Measurements from ENCODE around the gene WDR64. TPM values are rescaled to one million over a fixed set of nuclear protein-coding genes. Genes with fewer than 3 reads are reported as not detected.
A peak's percentile ranks its signal among the peaks of the same experiment; 100 is the strongest.

Gene WDR64
- total RNA-seq, 6 donors from 2014 or later = 0.20 TPM; not detected in 5

DNA sequence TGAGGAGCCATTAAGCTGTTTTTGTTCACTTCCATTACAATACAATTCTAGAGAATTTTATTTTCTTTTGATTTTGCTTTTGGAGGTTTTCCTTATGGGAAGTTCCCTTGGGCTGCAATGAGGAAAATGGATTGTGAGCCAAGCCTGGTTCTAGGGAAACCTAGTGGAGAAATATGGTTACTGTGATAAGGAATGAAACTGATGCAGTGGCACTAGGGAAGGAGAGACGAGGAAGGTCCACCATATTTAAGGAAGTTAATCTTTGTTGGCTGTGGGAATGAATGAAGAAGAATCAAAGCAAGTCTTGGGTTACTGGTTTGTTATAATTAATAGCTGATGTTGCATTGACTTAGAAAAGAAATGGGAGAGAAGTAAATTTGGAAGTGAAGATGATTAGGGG is 40.3 kb upstream of the WDR64 start:
- no peaks in the 10 kb centered on the region for H3K36me3 ChIP-seq
- H3K4me3 ChIP-seq = no peak overlapping the region
- ATAC-seq (ENCODE audit: low FRiP score in 2 of 2) = peak in 1 of 2 donors; percentile 25
- DNase-seq = no peak
- no peaks in the 10 kb centered on the region for H3K9me3 ChIP-seq
- WGBS, 2 donors = 78 to 81% methylated on average over 1 of the region's 1 CpG
- TF ChIP-seq POLR2A (IDR thresholded peaks at IDR 0.05) = no peak
- TF ChIP-seq EP300 (IDR thresholded peaks at IDR 0.05) = no peak
- TF ChIP-seq POLR2AphosphoS5 (IDR thresholded peaks at IDR 0.05) = no peak
- TF ChIP-seq, protein P1, sequence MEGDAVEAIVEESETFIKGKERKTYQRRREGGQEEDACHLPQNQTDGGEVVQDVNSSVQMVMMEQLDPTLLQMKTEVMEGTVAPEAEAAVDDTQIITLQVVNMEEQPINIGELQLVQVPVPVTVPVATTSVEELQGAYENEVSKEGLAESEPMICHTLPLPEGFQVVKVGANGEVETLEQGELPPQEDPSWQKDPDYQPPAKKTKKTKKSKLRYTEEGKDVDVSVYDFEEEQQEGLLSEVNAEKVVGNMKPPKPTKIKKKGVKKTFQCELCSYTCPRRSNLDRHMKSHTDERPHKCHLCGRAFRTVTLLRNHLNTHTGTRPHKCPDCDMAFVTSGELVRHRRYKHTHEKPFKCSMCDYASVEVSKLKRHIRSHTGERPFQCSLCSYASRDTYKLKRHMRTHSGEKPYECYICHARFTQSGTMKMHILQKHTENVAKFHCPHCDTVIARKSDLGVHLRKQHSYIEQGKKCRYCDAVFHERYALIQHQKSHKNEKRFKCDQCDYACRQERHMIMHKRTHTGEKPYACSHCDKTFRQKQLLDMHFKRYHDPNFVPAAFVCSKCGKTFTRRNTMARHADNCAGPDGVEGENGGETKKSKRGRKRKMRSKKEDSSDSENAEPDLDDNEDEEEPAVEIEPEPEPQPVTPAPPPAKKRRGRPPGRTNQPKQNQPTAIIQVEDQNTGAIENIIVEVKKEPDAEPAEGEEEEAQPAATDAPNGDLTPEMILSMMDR (IDR thresholded peaks at IDR 0.05) = no peak
- peak overlapping the region in 1 of 4 donors; percentile 13 for H3K27ac ChIP-seq
- peaks cover 13 to 21% (median 19%) of the 10 kb centered on the region in 4 donors for H3K4me1 ChIP-seq
- no peaks in the 10 kb centered on the region for H3K27me3 ChIP-seq

DNA sequence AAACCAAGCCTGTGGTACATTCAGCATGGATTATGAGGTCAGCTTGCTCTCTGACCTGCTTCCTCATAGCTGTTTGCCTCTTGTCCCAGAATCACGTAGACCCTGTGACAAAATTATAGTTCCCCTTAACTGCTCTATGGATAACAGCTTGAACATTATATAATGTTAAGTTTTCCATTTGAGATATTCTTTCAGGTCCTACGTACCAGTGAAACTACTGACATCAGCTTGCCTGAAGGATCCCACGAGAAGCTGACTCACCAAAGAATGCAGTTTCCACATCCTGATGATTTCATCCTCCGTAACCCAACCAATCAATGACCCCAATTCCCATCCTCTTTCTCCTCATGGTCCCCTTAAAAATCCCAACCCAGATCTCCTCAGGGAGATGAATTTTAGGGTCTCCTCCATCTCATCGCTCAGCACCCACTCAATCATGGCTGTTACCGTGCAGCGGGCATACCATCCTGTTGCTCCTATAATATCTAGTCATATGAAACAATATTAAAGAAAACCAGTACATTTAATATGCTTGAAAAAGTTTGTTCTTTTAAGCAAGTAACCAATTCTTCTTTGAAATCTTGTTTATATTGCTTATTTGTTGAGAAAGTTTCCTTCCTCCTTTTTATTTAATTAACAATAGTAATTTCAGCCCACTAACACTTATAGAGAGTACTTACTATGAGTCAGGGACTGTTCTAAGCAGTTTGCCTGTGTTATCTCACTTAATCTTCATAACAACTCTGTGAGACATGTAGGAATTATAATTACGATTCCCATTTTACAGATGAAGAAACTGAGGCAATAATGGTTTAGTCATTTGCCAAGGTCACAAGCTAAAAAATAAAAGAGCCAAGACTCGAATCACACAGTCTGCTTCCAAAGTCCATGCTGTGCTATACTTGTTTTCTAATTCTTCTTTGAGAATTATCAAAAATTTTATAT is 39.3 kb upstream of the WDR64 start:
- TF ChIP-seq, protein P1 (IDR thresholded peaks at IDR 0.05) = no peak
- TF ChIP-seq POLR2AphosphoS5 (IDR thresholded peaks at IDR 0.05) (no peak), EP300 (IDR thresholded peaks at IDR 0.05) (peak in 2 of 4 donors; percentile 5 to 86), POLR2A (IDR thresholded peaks at IDR 0.05) (no peak)
- no peak overlapping the region for H3K4me3 ChIP-seq
- peak in 1 of 2 donors; percentile 25 for DNase-seq
- no peaks in the 10 kb centered on the region for H3K36me3 ChIP-seq
- peak in 1 of 2 donors; percentile 68 for ATAC-seq (ENCODE audit: low FRiP score in 2 of 2)
- no peaks in the 10 kb centered on the region for H3K27me3 ChIP-seq
- H3K27ac ChIP-seq = peak overlapping the region in 2 of 4 donors; percentile 13 to 26
- H3K9me3 ChIP-seq = no peaks in the 10 kb centered on the region
- peaks cover 13 to 21% (median 19%) of the 10 kb centered on the region in 4 donors for H3K4me1 ChIP-seq
- WGBS, 2 donors = 80 to 87% methylated on average over 9 of the region's 9 CpGs

GRCh38 chr1:241614144-241614543 is 37.9 kb upstream of the WDR64 start:
- 91 to 94% methylated on average over 4 of the region's 4 CpGs for WGBS, 2 donors
- no peak overlapping the region for H3K27ac ChIP-seq
- no peaks in the 10 kb centered on the region for H3K27me3 ChIP-seq
- no peak for ATAC-seq (ENCODE audit: low FRiP score in 2 of 2)
- peaks cover 13 to 21% (median 19%) of the 10 kb centered on the region in 4 donors for H3K4me1 ChIP-seq
- TF ChIP-seq EP300 (IDR thresholded peaks at IDR 0.05) = no peak
- no peak for TF ChIP-seq POLR2AphosphoS5 (IDR thresholded peaks at IDR 0.05)
- TF ChIP-seq POLR2A (IDR thresholded peaks at IDR 0.05) = no peak
- TF ChIP-seq, protein P1 (IDR thresholded peaks at IDR 0.05) = no peak
- DNase-seq = no peak
- no peak overlapping the region for H3K4me3 ChIP-seq
- H3K36me3 ChIP-seq = no peaks in the 10 kb centered on the region
- no peaks in the 10 kb centered on the region for H3K9me3 ChIP-seq

- Histone ChIP-seq H3K9me3 (no peaks in the 10 kb centered on the region), H3K27me3 (no peaks in the 10 kb centered on the region), H3K27ac (no peak overlapping the region), H3K4me3 (no peak overlapping the region), H3K4me1 (peaks cover 13 to 21% (median 19%) of the 10 kb centered on the region in 4 donors), H3K36me3 (no peaks in the 10 kb centered on the region)
- ATAC-seq (ENCODE audit: low FRiP score in 2 of 2) = no peak
- 78% methylated on average over 4 of the region's 4 CpGs for WGBS, 2 donors
- DNase-seq = no peak
- TF ChIP-seq POLR2AphosphoS5 (IDR thresholded peaks at IDR 0.05) (no peak), POLR2A (IDR thresholded peaks at IDR 0.05) (no peak), EP300 (IDR thresholded peaks at IDR 0.05) (no peak)
- TF ChIP-seq, protein P1 (IDR thresholded peaks at IDR 0.05) = no peak
These were observed 37.5 kb upstream of the WDR64 start for GRCh38 chr1:241614572-241614971.

Data from upper lobe of left lung (tissue), 6 donors.